NCI-H2107 (cell line): ENCODE results near the gene SLC37A4.
"Not testable (repeated sequence)": the region's sequence is repeated elsewhere in the genome, so short reads cannot be mapped to it uniquely, and the experiment has no call there.

Source experiments
- DNase-seq: peaks from one replicate; lab custom pipeline; 2025; lab: John Stamatoyannopoulos, UW

SLC37A4 gene

GRCh38 chr11:119017377-119017776, 13.3 kb downstream of the SLC37A4 start:
- DNase-seq = not testable (repeated sequence)

DNA sequence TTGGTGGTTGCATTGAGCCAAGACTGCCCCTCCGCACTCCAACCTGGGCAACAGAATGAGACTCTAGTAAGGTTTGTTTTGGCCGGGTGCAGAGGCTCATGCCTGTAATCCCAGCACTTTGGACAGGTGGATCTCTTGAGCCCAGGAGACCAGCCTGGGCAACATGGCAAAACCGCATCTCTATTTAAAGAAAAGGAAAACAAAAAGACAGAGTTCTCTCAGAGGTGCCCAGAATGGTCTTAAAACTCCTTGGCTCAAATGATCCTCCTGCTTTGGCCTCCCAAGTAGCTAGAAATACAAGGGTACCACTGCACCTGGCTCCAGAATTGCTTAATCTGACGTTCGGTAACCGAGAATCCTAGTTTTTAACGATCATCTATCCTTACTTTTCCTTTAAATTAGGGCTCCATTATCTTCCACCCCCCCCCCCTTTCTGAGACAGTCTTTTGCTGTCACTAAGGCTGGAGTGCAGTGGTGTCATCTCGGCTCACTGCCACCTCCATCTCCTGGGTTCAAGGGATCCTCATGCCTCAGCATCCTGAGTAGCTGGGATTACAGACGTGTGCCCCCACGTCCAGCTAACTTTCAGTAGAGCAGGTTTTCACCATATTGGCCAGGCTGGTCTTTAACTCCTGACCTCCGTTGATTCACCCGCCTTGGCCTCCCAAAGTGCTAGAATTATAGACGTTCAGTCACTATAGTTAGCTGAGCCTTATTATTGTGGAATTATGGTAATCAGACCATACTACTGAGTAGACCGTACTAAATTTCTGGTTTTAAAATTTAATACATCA, 14.3 kb downstream of the SLC37A4 start:
- DNase-seq = no peak

GRCh38 chr11:119015054-119015611, 15.5 kb downstream of the SLC37A4 start:
- DNase-seq = no peak

- DNase-seq = no peak
Observed at GRCh38 chr11:119014209-119014924, 16.3 kb downstream of the SLC37A4 start.

GRCh38 chr11:119012629-119013170, 18.0 kb downstream of the SLC37A4 start:
- DNase-seq = no peak

DNA sequence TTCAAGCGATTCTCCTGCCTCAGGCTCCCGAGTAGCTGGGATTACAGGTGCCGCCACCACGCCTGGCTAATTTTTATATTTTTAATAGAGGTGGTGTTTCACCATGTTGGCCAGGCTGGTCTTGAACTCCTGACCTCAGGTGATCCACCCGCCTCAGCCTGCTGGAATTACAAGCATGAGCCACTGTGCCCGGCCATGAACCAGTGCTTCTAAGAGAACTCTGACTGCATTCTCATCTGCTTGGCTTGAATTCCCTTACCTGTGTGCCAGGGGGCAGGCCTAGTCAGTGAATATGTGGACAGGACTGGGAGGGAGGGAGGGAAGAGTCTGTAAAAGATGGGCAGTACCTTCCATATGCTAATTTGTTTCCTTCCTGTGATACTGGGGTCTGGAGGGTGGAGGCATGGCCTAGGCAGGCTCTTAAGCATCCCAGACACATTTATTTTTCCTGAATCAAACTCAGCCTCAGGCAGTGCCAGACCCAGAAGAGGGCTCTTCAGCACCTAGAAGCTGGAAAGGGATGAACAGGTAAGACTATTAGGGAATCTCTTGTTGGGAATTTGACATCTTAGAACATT, 19.1 kb downstream of the SLC37A4 start:
- DNase-seq = no peak

GRCh38 chr11:119006656-119007055, 24.0 kb downstream of the SLC37A4 start:
- no peak for DNase-seq

DNA sequence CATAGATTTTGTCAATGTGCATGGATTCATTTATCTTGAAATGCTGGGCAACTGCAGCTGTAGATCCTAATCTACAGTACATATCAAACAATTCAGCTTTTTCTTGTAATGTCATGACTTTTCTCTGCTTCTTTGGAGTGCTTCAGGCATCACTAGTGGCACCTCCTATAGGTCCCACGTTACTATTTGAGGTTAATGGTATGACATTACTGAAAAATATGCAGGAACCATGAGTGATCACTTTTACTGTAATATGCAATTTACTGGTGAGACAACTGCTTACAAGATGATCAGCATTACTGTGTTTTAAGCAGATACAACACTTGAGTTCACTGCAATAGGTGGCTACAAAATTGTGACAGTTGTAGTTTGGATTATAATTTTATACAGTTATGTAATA, 29.8 kb downstream of the SLC37A4 start:
- no peak for DNase-seq

- no peak for DNase-seq
Observed at GRCh38 chr11:118998822-118999221, 31.9 kb downstream of the SLC37A4 start.

DNA sequence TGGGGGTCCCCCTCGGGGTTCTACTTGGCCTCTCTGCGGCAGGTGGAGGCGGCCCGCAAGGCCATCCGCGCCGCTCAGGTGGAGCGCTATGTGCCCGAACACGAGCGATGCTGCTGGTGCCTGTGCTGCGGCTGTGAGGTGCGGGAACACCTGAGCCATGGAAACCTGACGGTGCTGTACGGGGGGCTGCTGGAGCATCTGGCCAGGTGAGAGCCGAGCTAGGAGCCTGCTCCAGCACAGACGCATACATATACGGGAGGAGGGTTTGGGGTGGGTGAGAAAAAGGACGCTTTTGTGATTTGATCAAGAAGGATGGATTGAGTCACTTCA, 32.3 kb downstream of the SLC37A4 start:
- no peak for DNase-seq

DNA sequence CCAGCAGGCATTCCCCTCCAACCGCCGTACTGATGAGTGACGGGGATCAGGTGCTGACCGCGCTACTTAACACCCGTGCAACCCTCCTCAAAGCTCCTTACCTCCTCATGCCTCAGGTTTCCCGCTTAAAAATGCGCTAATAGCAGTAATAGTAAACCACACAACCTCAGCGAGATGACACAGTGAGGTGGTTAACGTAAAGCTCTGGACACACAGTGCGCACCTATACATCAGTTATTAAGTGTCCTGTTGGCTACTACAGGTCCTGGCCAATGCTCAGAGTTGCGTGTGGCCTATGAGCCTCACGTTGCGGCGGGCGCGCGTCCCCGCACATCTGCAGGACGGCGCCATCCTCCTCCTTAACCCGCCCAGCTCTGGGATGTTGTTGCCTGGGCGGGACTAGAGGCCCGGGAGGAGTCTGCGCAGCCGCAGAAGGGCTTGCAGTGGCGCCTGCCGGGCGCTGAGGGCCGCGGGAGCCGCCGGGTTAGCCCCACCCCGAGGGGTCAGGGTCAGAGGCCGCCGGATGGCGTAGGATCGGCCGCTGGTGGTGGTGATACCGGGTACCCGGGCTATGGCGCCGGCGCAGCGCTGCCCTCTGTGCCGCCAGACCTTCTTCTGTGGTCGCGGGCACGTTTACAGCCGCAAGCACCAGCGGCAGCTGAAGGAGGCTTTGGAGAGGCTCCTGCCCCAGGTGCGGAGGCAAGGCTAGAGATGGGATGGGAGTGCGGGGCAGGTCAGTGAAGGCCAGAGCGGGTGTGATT, 32.9 kb downstream of the SLC37A4 start, which contains the start of gene CENATAC:
CENATAC (plus strand) TSS at position 512 of the 761 bp plus-strand sequence; CDS start at position 572, 60 bp downstream.
- peak; percentile 55 for DNase-seq

- no peak for DNase-seq
Observed at GRCh38 chr11:118996926-118997626, 33.6 kb downstream of the SLC37A4 start.

DNA sequence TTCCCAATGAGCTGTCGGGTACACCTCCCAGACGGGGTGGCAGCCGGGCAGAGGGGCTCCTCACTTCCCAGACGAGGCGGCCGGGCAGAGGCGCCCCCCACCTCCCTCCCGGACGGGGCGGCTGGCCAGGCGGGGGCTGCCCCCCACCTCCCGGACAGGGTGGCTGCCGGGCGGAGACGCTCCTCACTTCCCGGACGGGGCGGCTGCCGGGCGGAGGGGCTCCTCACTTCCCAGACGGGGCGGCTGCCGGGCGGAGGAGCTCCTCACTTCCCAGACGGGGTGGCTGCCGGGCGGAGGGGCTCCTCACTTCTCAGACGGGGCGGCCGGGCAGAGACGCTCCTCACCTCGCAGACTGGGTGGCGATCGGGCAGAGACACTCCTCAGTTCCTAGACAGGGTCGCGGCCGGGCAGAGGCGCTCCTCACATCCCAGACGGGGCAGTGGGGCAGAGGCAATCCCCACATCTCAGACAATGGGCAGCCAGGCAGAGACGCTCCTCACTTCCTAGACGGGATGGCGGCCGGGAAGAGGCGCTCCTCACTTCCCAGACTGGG, 39.1 kb downstream of the SLC37A4 start:
- DNase-seq = not testable (repeated sequence)

GRCh38 chr11:118988280-118988679, 42.4 kb downstream of the SLC37A4 start:
- no peak for DNase-seq

- no peak for DNase-seq
Observed at GRCh38 chr11:118984825-118985224, 45.9 kb downstream of the SLC37A4 start.

DNA sequence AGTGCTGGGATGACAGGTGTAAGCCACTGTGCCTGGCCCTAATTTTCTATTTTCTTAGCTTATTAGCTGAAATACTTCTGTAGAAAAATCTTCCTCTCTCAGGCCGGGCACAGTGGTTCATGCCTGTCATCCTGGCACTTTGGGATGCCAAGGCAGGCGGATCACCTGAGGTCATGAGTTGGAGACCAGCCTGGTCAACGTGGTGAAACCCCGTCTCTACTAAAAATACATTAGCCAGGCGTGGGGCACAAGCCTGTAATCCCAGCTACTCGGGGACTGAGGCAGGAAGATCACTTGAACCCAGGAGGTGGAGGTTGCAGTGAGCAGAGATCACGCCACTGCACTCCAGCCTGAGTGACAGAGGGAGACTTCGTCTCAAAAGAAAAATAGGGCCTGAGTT, 46.3 kb downstream of the SLC37A4 start:
- not testable (repeated sequence) for DNase-seq

- no peak for DNase-seq
Observed at GRCh38 chr11:118980191-118980881, 50.3 kb downstream of the SLC37A4 start.

GRCh38 chr11:118979434-118979833, 51.2 kb downstream of the SLC37A4 start:
- no peak for DNase-seq

- no peak for DNase-seq
Observed at GRCh38 chr11:118975771-118976709, 54.6 kb downstream of the SLC37A4 start.
